ENCODE measurements around the gene ACO1.

DNA sequence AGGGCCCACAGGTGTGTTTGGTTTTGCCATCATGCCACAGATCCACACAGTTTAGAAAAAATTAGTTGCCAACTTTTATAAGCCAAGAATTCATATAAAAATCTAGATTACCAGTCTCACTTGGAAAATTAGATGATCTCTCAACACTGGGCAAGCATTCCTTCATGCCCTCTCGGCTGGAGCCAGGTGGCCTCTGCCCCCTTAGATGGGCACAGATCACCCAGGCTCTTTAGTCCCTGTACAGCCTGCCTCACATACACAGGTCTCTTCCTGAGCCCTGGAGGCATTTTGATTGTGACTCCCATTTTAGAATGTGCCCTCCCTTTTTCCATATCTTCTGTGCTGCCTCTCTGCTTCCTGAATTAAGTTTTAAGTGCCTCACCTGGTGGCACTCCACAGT, 20.0 kb downstream of the ACO1 start:
- TF ChIP-seq CTCF (IDR thresholded peaks at IDR 0.05) (no peak), POLR2A (IDR thresholded peaks at IDR 0.05) (no peak)
